ENCODE data around the gene SPINK14. TPM values are rescaled to one million over a fixed set of nuclear protein-coding genes. Genes with fewer than 3 reads are reported as not detected.

Gene SPINK14
- total RNA-seq, 1 experiment from 2014 or later: not detected

GRCh38 chr5:148214665-148215185 is 46.4 kb downstream of the SPINK14 start:
- no peak overlapping the region for H3K14ac ChIP-seq (ENCODE audit: insufficient read depth, low read length)
- H2AK5ac ChIP-seq (ENCODE audit: insufficient read length, low read length): no peak overlapping the region
- H3K9ac ChIP-seq (ENCODE audit: extremely low read depth, insufficient read length, low read length): no peak overlapping the region
- H2BK15ac ChIP-seq (ENCODE audit: low read depth, low read length): no peak overlapping the region
- H4K5ac ChIP-seq (ENCODE audit: insufficient read length, low read depth, low read length): no peak overlapping the region
- H4K20me1 ChIP-seq (ENCODE audit: control insufficient read depth, insufficient read depth, insufficient read length): no peaks in the 10 kb centered on the region
- no peaks in the 10 kb centered on the region for H3K27me3 ChIP-seq (ENCODE audit: insufficient read depth, low read length)
- no peak overlapping the region for H2BK5ac ChIP-seq (ENCODE audit: insufficient read length, low read length)
- H4K8ac ChIP-seq (replicated peaks; ENCODE audit: insufficient read length, low read depth, low read length): no peak overlapping the region
- no peak overlapping the region for H3K4me2 ChIP-seq (ENCODE audit: insufficient read depth, insufficient read length, low read length)
- H3K4me1 ChIP-seq (ENCODE audit: insufficient read depth, low read length): no peaks in the 10 kb centered on the region
- H2AFZ ChIP-seq (ENCODE audit: low read length): no peak overlapping the region
- Mint-ChIP-seq H3K27me3 (ENCODE audit: low read depth) (0 out of 2 replicates have a peak, but pooled peaks cover 3% of the 10 kb centered on the region), H3K4me3 (no peak overlapping the region), H3K36me3 (ENCODE audit: insufficient read depth in 1 of 3, low read depth in 3 of 3) (no peaks in the 10 kb centered on the region), H3K4me1 (no peaks in the 10 kb centered on the region), H3K27ac (no peak overlapping the region), H3K9me3 (peaks cover 0 to 3% of the 10 kb centered on the region in 2 experiments; a peak in 1 of 5 replicates)
- H2BK12ac ChIP-seq (ENCODE audit: insufficient read length, low read depth, low read length): no peak overlapping the region
- no CpG with 5 or more reads among the region's 1 CpG for WGBS (ENCODE audit: extremely low coverage, insufficient read length, low lambda C conversion rate)
- no peaks in the 10 kb centered on the region for H3K23me2 ChIP-seq (ENCODE audit: insufficient read length, low read depth, low read length, poor library complexity, severe bottlenecking)
- H3K27ac ChIP-seq (ENCODE audit: insufficient read length, low read depth, low read length): no peak overlapping the region
- H3K18ac ChIP-seq (ENCODE audit: insufficient read length, low read depth, low read length): no peak overlapping the region
- no peaks in the 10 kb centered on the region for H3K79me1 ChIP-seq (ENCODE audit: insufficient read depth, low read depth, low read length, poor library complexity, severe bottlenecking)
- no peaks in the 10 kb centered on the region for H3K79me2 ChIP-seq (ENCODE audit: insufficient read depth, low read length)
- H4K91ac ChIP-seq (ENCODE audit: insufficient read length, low read depth, low read length): no peak overlapping the region
- no peak overlapping the region for H3K4ac ChIP-seq (ENCODE audit: low read depth, low read length)
- no peak overlapping the region for H3T11ph ChIP-seq (ENCODE audit: low read length)
- no peak overlapping the region for H3K23ac ChIP-seq (ENCODE audit: insufficient read length, low read depth, low read length)
- H2BK20ac ChIP-seq (ENCODE audit: low read depth, low read length, poor library complexity, severe bottlenecking): no peak overlapping the region
- no peak overlapping the region for H3K56ac ChIP-seq (ENCODE audit: insufficient read length, low read depth, low read length)
- H3K9me3 ChIP-seq (ENCODE audit: control insufficient read depth, low read depth, low read length): no peaks in the 10 kb centered on the region
- DNase-seq: no peak
- H2BK120ac ChIP-seq (ENCODE audit: low read depth, low read length, poor library complexity, severe bottlenecking): no peak overlapping the region
- no peak for TF ChIP-seq CTCF (conservative IDR thresholded peaks at IDR 0.05)

Data from H9 (cell line).